Mesodermal cell (in vitro differentiated cells): ENCODE results near the gene KLF7.
"Not testable (repeated sequence)": the region's sequence is repeated elsewhere in the genome, so short reads cannot be mapped to it uniquely, and the experiment has no call there.

Experiments used
- H3K27ac ChIP-seq: 2 replicates; pipeline ENCODE4 v1.7.0; 2013; ENCODE audit warnings: mild to moderate bottlenecking, low read depth, low read length, moderate library complexity; ENCODE audit not compliant: severe bottlenecking
- H3K36me3 ChIP-seq: 2 replicates; pipeline ENCODE4 v1.7.1; 2013; ENCODE audit warnings: mild to moderate bottlenecking, low read length, moderate library complexity; ENCODE audit not compliant: control insufficient read depth, insufficient read depth
- H3K4me1 ChIP-seq: one replicate; pipeline ENCODE4 v1.7.1; 2013; ENCODE audit warnings: mild to moderate bottlenecking, low read length; ENCODE audit not compliant: insufficient read depth, control insufficient read depth, poor library complexity, severe bottlenecking
- H3K4me3 ChIP-seq: 2 replicates; pipeline ENCODE4 v1.7.0; 2013; ENCODE audit warnings: low read length, control low read depth, mild to moderate bottlenecking; ENCODE audit not compliant: insufficient read depth, poor library complexity, severe bottlenecking; ENCODE audit errors: extremely low read depth
- H3K9me3 ChIP-seq: 2 replicates; pipeline ENCODE4 v1.7.1; 2013; ENCODE audit warnings: mild to moderate bottlenecking, low read length, moderate library complexity; ENCODE audit not compliant: control insufficient read depth
- WGBS, 2 experiments: methylation state at CpG; one replicate each; pipeline ENCODE4 v1.1.5; 2013; ENCODE audit warnings: missing lambda C conversion rate in 2 of 2; ENCODE audit not compliant: insufficient coverage in 2 of 2; 5-methylcytosine and 5-hydroxymethylcytosine counted together

Gene KLF7

GRCh38 chr2:207044379-207045362 is 121.1 kb downstream of the KLF7 start:
- WGBS, 2 experiments, result 93 to 96% methylated on average over 10 to 11 of the region's 13 CpGs
- Histone ChIP-seq H3K9me3 (no peaks in the 10 kb centered on the region), H3K27ac (no peak overlapping the region), H3K4me1 (peaks cover 41% of the 10 kb centered on the region), H3K36me3 (no peaks in the 10 kb centered on the region), H3K4me3 (no peak overlapping the region)

GRCh38 chr2:207042841-207043240 is 122.9 kb downstream of the KLF7 start:
- H3K27ac ChIP-seq, result no peak overlapping the region
- H3K4me1 ChIP-seq, result peaks cover 41% of the 10 kb centered on the region
- H3K4me3 ChIP-seq, result no peak overlapping the region
- H3K36me3 ChIP-seq, result no peaks in the 10 kb centered on the region
- 67% methylated on average over 1 of the region's 1 CpG; no CpG with 5 or more reads in 1 of the 2 experiments for WGBS, 2 experiments
- H3K9me3 ChIP-seq, result no peaks in the 10 kb centered on the region

- peaks cover 37% of the 10 kb centered on the region for H3K4me1 ChIP-seq
- H3K27ac ChIP-seq, result no peak overlapping the region
- no peaks in the 10 kb centered on the region for H3K9me3 ChIP-seq
- H3K36me3 ChIP-seq, result no peaks in the 10 kb centered on the region
- no peak overlapping the region for H3K4me3 ChIP-seq
- WGBS, 2 experiments, result 62 to 83% methylated on average over 2 of the region's 9 CpGs
Observed at GRCh38 chr2:207041786-207042554, 123.8 kb downstream of the KLF7 start.

GRCh38 chr2:207041279-207041678 is 124.5 kb downstream of the KLF7 start:
- 61% methylated on average over 4 of the region's 10 CpGs; no CpG with 5 or more reads in 1 of the 2 experiments for WGBS, 2 experiments
- H3K27ac ChIP-seq, result no peak overlapping the region
- H3K9me3 ChIP-seq, result no peaks in the 10 kb centered on the region
- no peak overlapping the region for H3K4me3 ChIP-seq
- peaks cover 33% of the 10 kb centered on the region for H3K4me1 ChIP-seq
- H3K36me3 ChIP-seq, result no peaks in the 10 kb centered on the region

GRCh38 chr2:207040696-207041095 is 125.1 kb downstream of the KLF7 start:
- Histone ChIP-seq H3K36me3 (no peaks in the 10 kb centered on the region), H3K4me1 (peaks cover 34% of the 10 kb centered on the region), H3K4me3 (no peak overlapping the region), H3K9me3 (no peaks in the 10 kb centered on the region), H3K27ac (no peak overlapping the region)
- 95 to 100% methylated on average over 7 to 8 of the region's 9 CpGs for WGBS, 2 experiments

GRCh38 chr2:207039225-207039624 is 126.5 kb downstream of the KLF7 start:
- Histone ChIP-seq H3K9me3 (no peaks in the 10 kb centered on the region), H3K4me1 (peaks cover 34% of the 10 kb centered on the region), H3K4me3 (no peak overlapping the region), H3K27ac (no peak overlapping the region), H3K36me3 (no peaks in the 10 kb centered on the region)
- WGBS, 2 experiments, result 91 to 97% methylated on average over 2 to 3 of the region's 4 CpGs

GRCh38 chr2:207038299-207038698 is 127.4 kb downstream of the KLF7 start:
- no CpG with 5 or more reads among the region's 2 CpGs for WGBS, 2 experiments
- peaks cover 34% of the 10 kb centered on the region for H3K4me1 ChIP-seq
- H3K4me3 ChIP-seq, result no peak overlapping the region
- peaks cover 6% of the 10 kb centered on the region for H3K9me3 ChIP-seq
- no peaks in the 10 kb centered on the region for H3K36me3 ChIP-seq
- peak overlapping the region; percentile 29 for H3K27ac ChIP-seq

- WGBS, 2 experiments, result 90 to 100% methylated on average over 4 to 6 of the region's 7 CpGs
- Histone ChIP-seq H3K4me1 (peaks cover 34% of the 10 kb centered on the region), H3K27ac (peak overlapping the region; percentile 29), H3K4me3 (no peak overlapping the region), H3K36me3 (no peaks in the 10 kb centered on the region), H3K9me3 (peaks cover 6% of the 10 kb centered on the region)
Observed at GRCh38 chr2:207037896-207038295, 127.9 kb downstream of the KLF7 start.

- H3K4me3 ChIP-seq, H3K36me3 ChIP-seq, H3K9me3 ChIP-seq, H3K27ac ChIP-seq: not testable (repeated sequence)
- no CpG with 5 or more reads among the region's 8 CpGs for WGBS, 2 experiments
- H3K4me1 ChIP-seq, result peaks cover 32% of the 10 kb centered on the region
Observed at GRCh38 chr2:207037023-207037422, 128.7 kb downstream of the KLF7 start.

GRCh38 chr2:207035875-207036274 is 129.9 kb downstream of the KLF7 start:
- Histone ChIP-seq H3K4me3 (no peak overlapping the region), H3K27ac (no peak overlapping the region), H3K9me3 (peaks cover 6% of the 10 kb centered on the region), H3K36me3 (no peaks in the 10 kb centered on the region), H3K4me1 (peaks cover 22% of the 10 kb centered on the region)
- WGBS, 2 experiments, result 67% methylated on average over 1 of the region's 2 CpGs; no CpG with 5 or more reads in 1 of the 2 experiments
